ENCODE results near the gene ZNF512. TPM values are rescaled to one million over a fixed set of nuclear protein-coding genes. Genes with fewer than 3 reads are reported as not detected.

Gene ZNF512
- total RNA-seq, 1 experiment from 2014 or later = 34.2 TPM

GRCh38 chr2:27663285-27664153 lies 80.7 kb downstream of the ZNF512 start, which contains the start of the genes SLC4A1AP and SUPT7L:
Gene SLC4A1AP (plus strand): TSS chr2:27663889. CDS start chr2:27663915, 26 bp downstream.
Gene SUPT7L (minus strand): TSS chr2:27663614. CDS start chr2:27662192, 1,422 bp downstream.
- DNase-seq (ENCODE audit: low spot score) = peak; percentile 66
- H3K4me3 Mint-ChIP-seq = peak within 1 kb of the TSS; percentile 99
- H3K9me3 Mint-ChIP-seq = no peaks in the 10 kb centered on the region
- peaks cover 17% of the 10 kb centered on the region for H3K4me1 Mint-ChIP-seq
- H3K27me3 Mint-ChIP-seq (ENCODE audit: low read depth) = no peaks in the 10 kb centered on the region
- H3K36me3 Mint-ChIP-seq = peaks cover 41% of the 10 kb centered on the region
- POLR2A ChIA-PET = no interaction called here
- CTCF ChIA-PET = interaction anchor here (0.6 to 1.4 kb wide), 3 partner anchors 20 to 89 kb away, joined by 3 to 17 read pairs (median 8); no protein-coding TSS in a partner anchor
- ATAC-seq = peak; percentile 83
- H3K27ac Mint-ChIP-seq = peak within 1 kb of the TSS; percentile 99
- TF ChIP-seq ZMAT4 (CRISPR knock-in tag; IDR thresholded peaks at IDR 0.05) = no peak
- no peak for TF ChIP-seq ERG (CRISPR knock-in tag; IDR thresholded peaks at IDR 0.05)
- TF ChIP-seq, protein P1, sequence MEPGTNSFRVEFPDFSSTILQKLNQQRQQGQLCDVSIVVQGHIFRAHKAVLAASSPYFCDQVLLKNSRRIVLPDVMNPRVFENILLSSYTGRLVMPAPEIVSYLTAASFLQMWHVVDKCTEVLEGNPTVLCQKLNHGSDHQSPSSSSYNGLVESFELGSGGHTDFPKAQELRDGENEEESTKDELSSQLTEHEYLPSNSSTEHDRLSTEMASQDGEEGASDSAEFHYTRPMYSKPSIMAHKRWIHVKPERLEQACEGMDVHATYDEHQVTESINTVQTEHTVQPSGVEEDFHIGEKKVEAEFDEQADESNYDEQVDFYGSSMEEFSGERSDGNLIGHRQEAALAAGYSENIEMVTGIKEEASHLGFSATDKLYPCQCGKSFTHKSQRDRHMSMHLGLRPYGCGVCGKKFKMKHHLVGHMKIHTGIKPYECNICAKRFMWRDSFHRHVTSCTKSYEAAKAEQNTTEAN (CRISPR knock-in tag; IDR thresholded peaks at IDR 0.05) = 0 out of 2 replicates have a peak, but pooled peaks have one; percentile 63
- no peak for TF ChIP-seq NR3C1 (CRISPR knock-in tag; conservative IDR thresholded peaks at IDR 0.05; ENCODE audit: low read depth)
- no peak for TF ChIP-seq ZNF263 (CRISPR knock-in tag; IDR thresholded peaks at IDR 0.05; ENCODE audit: low read depth)
- TF ChIP-seq TCF7 (CRISPR knock-in tag; IDR thresholded peaks at IDR 0.05; ENCODE audit: low read depth) = 0 out of 2 replicates have a peak, but pooled peaks have one; percentile 19
- TF ChIP-seq, protein P2, sequence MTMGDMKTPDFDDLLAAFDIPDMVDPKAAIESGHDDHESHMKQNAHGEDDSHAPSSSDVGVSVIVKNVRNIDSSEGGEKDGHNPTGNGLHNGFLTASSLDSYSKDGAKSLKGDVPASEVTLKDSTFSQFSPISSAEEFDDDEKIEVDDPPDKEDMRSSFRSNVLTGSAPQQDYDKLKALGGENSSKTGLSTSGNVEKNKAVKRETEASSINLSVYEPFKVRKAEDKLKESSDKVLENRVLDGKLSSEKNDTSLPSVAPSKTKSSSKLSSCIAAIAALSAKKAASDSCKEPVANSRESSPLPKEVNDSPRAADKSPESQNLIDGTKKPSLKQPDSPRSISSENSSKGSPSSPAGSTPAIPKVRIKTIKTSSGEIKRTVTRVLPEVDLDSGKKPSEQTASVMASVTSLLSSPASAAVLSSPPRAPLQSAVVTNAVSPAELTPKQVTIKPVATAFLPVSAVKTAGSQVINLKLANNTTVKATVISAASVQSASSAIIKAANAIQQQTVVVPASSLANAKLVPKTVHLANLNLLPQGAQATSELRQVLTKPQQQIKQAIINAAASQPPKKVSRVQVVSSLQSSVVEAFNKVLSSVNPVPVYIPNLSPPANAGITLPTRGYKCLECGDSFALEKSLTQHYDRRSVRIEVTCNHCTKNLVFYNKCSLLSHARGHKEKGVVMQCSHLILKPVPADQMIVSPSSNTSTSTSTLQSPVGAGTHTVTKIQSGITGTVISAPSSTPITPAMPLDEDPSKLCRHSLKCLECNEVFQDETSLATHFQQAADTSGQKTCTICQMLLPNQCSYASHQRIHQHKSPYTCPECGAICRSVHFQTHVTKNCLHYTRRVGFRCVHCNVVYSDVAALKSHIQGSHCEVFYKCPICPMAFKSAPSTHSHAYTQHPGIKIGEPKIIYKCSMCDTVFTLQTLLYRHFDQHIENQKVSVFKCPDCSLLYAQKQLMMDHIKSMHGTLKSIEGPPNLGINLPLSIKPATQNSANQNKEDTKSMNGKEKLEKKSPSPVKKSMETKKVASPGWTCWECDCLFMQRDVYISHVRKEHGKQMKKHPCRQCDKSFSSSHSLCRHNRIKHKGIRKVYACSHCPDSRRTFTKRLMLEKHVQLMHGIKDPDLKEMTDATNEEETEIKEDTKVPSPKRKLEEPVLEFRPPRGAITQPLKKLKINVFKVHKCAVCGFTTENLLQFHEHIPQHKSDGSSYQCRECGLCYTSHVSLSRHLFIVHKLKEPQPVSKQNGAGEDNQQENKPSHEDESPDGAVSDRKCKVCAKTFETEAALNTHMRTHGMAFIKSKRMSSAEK (CRISPR knock-in tag; IDR thresholded peaks at IDR 0.05; ENCODE audit: borderline replicate concordance) = no peak
- peak; percentile 16; the same call in 1 of the 2 replicates for TF ChIP-seq MAX (CRISPR knock-in tag; IDR thresholded peaks at IDR 0.05)
- peak; percentile 47; the same call in 1 of the 2 replicates for TF ChIP-seq FOXP1 (CRISPR knock-in tag; IDR thresholded peaks at IDR 0.05; ENCODE audit: borderline replicate concordance)
- TF ChIP-seq, protein P3, sequence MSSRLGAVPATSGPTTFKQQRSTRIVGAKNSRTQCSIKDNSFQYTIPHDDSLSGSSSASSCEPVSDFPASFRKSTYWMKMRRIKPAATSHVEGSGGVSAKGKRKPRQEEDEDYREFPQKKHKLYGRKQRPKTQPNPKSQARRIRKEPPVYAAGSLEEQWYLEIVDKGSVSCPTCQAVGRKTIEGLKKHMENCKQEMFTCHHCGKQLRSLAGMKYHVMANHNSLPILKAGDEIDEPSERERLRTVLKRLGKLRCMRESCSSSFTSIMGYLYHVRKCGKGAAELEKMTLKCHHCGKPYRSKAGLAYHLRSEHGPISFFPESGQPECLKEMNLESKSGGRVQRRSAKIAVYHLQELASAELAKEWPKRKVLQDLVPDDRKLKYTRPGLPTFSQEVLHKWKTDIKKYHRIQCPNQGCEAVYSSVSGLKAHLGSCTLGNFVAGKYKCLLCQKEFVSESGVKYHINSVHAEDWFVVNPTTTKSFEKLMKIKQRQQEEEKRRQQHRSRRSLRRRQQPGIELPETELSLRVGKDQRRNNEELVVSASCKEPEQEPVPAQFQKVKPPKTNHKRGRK (CRISPR knock-in tag; IDR thresholded peaks at IDR 0.05; ENCODE audit: borderline replicate concordance) = no peak
- no peak for TF ChIP-seq ZNF416 (CRISPR knock-in tag; IDR thresholded peaks at IDR 0.05)
- no peak for TF ChIP-seq MXD4 (CRISPR knock-in tag; IDR thresholded peaks at IDR 0.05; ENCODE audit: borderline replicate concordance)
- 0 out of 2 replicates have a peak, but pooled peaks have one; percentile 53 for TF ChIP-seq ETV6 (CRISPR knock-in tag; IDR thresholded peaks at IDR 0.05)
- TF ChIP-seq GABPB1 (CRISPR knock-in tag; IDR thresholded peaks at IDR 0.05) = peak; percentile 86
- peak; percentile 7 for TF ChIP-seq SP1 (CRISPR knock-in tag; conservative IDR thresholded peaks at IDR 0.05)
- no peak for TF ChIP-seq PRDM15 (CRISPR knock-in tag; IDR thresholded peaks at IDR 0.05)
- TF ChIP-seq ATF1 (CRISPR knock-in tag; IDR thresholded peaks at IDR 0.05) = no peak
- TF ChIP-seq NFE2L1 (CRISPR knock-in tag; IDR thresholded peaks at IDR 0.05) = peak; percentile 59; the same call in 1 of the 2 replicates
- peak; percentile 47; the same call in 1 of the 2 replicates for TF ChIP-seq CREM (CRISPR knock-in tag; IDR thresholded peaks at IDR 0.05)
- TF ChIP-seq TEAD4 (CRISPR knock-in tag; IDR thresholded peaks at IDR 0.05) = no peak
- TF ChIP-seq, protein P4, sequence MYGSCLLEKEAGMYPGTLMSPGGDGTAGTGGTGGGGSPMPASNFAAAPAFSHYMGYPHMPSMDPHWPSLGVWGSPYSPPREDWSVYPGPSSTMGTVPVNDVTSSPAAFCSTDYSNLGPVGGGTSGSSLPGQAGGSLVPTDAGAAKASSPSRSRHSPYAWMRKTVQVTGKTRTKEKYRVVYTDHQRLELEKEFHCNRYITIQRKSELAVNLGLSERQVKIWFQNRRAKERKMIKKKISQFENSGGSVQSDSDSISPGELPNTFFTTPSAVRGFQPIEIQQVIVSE (CRISPR knock-in tag; IDR thresholded peaks at IDR 0.05; ENCODE audit: borderline replicate concordance) = no peak
- TF ChIP-seq GRHL2 (CRISPR knock-in tag; IDR thresholded peaks at IDR 0.05; ENCODE audit: insufficient replicate concordance, severe bottlenecking) = no peak

Data from WTC11 (cell line).